NCI-H524 (cell line): Measurements from ENCODE around the gene MTMR3.

ENCODE experiments used
- DNase-seq, 2 experiments: peaks; one replicate each; lab custom pipeline; 2025; lab: John Stamatoyannopoulos, UW

Gene MTMR3

DNA sequence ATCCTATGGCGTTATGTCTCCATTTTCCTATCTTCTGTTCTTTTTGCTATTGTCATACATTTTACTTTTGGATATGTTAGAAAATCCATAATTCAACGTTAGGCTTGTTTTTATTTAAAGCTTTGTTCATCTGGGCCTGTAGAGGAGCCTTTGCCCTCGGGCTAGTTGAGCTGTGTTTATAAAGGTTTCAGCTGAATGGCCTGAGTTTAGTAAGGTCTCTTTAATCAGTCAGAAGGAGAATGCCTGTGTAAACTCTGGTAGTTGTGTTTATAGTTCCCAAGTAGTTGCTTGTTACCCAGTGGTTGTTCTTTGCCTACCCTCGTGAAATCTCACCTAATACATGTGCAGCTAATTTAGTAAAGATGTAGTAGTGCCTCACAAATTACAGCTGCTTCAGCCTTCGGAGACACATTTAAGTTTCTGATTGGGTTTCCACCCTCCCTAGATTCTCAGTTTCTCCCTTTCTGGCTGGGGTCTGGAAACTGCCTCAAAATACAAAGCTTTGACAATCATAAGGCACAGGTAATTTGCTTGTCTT, 33.1 kb downstream of the MTMR3 start:
- no peak for DNase-seq

DNA sequence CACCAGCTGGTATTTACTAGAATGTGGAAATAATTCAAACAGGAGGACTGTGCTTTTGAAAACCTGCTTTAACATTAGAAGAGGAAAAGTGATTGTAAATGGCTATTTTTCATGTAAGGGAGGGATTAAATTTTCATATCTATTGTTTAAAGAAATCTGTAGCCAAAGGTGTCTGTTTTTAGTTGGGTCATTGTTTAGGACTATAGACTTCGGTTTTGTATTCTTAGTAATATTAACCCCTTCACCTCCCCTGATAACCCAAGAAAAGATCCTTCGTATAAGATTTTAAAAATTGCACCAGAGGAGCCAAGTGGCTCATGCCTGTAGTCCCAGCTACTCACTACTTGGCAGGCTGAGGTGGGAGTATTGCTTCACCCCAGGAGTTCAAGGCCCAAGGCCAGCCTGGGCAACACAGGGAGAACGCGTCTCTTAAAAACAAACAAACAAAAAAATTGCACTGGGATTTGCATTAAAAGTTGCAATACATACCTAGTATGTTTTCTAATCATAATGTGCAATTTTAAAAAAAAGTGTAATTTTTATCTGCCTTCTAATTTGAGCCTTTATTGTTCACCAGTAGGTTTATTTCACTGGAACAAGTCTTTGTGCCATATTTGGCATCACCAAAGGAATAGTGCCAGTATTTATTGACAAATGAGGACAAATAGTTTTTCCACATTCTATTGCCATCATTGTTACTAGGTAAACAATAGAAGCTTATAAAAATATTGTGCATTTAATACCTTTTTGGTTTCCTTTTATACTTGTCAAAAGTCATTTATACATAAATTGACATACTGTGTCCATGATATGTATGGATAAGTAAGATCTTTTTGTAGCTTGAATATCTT, 34.3 kb downstream of the MTMR3 start:
- DNase-seq: no peak

DNA sequence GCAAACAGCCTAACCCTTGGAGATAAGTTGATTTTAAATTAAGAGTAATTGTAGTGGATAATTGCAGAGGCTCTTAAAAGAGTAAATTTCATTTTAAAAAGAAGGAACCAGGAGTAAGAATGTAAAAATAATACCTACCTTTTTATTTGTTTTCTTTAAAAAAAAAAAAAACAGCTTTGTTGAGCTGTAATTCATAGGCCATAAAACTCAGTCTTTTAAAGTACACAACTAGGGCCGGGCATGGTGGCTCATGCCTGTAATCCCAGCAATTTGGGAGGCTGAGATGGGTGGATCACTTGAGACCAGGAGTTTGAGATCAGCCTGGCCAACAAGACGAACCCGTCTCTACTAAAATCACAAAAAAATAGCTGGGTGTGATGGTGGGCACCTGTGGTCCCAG, 42.4 kb downstream of the MTMR3 start:
- no peak for DNase-seq

DNA sequence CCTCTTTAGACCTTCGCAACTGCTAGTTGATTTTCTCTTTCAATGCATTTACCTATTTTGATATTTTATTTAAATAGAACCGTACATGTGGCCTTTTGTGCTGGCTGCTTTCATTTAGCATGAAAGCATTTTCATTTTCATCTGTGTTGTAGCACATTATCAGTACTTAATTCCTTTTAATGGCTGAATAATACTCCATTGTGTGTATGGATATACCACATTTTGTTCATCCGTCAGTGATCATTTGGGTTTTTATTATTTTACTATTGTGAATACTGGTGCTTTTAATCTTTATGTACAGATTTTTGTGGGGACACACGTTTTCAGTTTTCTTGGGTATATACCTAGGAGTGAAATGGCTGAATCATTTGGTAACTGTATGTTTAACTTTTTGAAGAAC, 43.1 kb downstream of the MTMR3 start:
- no peak for DNase-seq

DNA sequence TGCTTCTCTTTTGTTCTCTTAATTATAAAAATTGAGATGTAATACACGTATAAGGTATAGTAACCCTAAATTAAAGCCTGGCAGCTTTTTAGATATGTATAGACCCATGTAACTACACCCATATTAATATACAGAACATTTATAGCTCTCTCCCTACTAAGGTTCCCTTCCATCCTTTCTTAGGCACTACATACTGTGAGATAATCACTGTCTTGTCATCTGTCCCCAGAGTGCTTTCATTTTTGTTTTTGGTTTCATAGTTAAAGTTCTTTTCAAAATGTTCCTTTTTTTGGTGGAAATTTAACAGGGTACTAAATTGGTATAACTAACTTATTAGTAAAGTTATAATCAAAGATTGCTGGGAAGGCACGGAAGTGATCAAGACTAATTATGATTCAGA, 49.2 kb downstream of the MTMR3 start:
- no peak for DNase-seq

DNA sequence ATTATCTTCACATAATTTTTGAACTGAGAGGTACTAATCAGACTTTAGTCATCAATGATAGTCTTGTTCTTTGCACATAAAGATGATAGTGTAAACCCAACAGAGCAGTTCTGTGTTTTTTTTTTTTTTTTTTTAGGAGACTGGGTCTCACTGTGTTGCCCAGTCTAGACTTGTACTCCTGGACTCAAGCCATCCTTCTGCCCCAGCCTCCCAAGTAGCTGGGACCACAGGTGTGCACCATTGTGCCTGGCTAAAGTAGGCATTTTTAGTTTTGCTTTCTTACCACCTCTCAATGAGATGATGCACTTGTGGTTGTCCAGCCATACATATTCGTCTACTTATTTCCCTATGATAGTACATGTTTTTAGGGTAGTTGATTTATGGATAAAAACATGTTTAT, 50.6 kb downstream of the MTMR3 start:
- no peak for DNase-seq

DNA sequence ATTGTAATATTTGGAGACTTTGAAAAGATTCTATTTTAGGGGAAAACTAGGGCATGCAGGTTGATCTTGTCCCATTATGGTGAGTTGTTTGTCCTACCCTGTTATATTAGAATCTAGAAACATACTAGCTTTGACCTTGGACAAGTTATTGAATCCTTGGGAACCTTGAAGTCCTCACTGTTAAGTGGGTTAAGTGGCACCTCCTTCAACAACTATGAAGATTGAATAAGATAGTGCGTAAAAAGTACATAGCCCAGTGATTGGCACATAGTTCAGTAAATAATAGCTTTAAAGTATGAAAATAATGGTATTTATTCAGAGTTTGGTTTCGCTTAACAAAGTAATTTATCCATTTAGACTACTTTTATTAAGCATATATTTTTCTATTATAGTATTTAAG, 51.6 kb downstream of the MTMR3 start:
- DNase-seq: no peak

DNA sequence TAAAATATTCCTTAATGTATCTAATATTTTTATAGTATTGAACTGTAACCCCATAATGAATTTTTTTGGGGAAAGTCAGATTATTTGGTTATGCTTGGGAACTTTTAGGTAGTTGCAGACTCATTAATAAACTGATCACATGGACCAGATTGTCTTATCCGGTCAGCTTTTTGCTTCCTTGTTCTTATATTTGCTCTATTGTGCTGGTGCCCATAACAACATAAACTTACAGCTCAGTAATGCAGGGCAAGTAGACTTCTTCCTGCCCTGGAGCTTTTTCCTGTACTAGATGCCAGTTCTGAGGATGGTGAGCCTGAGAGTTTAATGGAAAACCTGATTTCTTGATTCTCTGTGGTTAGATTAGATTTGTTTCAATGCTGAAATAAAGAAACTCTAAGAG, 53.2 kb downstream of the MTMR3 start:
- DNase-seq: no peak

DNA sequence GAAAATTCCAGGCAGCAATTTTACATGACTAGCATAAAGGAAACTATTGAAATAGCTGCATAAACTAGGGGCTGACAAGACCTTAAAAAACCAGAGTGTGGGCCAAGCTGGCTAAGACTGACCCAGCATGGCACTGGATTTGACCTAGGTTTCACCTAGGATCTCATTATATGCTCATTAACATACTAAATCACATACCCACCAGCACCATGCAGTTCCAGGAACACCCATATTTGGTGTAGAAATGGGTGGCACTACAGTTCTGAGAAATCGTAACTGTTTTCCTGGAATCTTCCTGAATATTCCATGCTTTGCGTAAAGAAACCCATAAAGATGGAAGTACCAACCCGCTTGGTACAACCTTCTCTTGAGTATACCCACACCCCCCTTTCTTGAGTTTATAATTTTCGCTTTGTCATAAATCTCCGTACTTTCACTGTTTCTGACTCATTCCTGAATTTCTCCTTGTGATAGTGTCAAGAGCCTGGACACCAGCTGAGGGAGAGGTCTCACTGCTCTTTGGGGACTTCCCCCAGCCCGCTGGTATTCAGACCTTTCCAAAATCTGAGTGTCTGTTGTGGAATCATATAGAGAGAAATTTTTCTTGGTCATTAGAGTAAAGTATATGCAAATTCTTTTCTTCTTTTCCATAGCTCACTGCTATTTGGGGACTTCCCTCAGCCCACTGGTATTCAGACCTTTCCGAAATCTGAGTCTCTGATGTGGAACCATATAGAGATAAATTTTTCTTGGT, 55.1 kb downstream of the MTMR3 start:
- no peak for DNase-seq

DNA sequence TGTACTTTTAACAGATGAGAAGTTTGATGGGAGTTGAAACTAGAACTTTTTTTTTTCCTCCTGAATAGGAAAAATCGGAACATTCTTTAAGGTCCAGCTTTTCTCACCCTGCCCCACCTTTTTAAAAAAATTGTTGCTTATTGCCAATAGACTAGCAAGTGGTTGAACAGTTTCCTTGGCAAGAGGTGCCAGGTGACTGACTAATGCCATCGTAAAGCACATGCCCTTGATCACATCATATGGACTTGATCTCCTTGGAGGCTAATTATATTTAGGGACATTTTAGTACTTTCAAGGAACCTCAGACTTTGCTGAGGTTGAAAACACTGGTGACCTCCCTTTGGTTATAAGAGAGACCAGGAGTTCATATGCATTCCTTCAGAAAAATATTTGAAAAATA, 57.6 kb downstream of the MTMR3 start:
- DNase-seq: no peak

DNA sequence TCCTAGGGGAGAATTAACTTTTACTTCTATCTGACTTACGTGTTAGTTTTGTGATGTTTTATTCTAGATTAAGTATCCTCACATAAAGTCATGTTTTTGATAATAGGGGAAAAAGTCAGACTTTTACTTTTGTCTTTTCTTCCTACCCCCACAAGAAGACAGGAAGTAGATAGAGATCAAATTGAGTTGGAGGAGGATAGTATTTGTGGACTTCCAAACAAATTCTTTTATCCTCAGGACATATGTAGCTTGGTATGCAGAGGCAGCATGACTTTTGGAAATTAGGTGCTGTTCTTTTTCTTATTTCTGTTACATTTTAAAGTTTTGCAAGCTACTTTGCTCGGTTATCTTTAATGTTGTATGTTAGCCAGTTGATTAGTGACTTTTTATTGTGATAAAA, 61.4 kb downstream of the MTMR3 start:
- no peak for DNase-seq

DNA sequence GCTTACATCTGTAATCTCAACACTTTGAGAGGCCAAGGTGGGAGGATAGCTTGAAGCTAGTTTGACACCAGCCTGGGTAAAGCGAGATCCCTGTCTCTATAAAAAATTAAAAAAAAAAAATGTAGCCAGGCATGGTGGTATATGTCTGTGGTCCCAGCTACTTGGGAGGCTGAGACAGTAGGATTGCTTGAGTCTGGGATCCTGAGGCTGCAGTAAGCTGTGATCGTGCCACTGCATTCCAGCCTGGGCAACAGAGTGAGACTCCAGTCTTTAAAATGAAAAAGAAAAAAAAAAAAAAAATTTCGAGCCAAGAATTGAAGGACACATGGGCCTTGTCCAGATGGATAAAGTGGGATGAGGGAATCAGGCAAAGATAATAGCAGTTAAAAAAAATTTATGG, 62.5 kb downstream of the MTMR3 start:
- no peak for DNase-seq

DNA sequence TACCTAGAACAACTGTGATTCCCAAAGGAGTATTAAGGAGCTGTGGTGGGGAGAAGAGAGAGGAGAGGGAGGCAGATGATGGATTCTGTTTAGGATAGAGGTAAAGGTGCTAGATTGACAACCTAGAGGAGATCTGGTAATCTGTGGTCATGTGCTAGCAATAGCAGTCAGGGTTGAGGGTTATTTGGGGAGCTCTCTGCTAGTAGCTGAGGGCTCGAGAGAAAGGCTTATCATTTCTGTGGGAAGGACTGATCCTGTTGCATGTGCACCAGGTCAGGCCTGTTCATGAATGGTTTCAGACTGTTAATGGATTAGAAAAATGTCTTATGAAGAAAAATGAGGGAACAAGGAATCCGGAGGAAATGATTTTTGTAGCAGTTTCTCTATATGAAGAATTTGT, 63.2 kb downstream of the MTMR3 start:
- no peak for DNase-seq

DNA sequence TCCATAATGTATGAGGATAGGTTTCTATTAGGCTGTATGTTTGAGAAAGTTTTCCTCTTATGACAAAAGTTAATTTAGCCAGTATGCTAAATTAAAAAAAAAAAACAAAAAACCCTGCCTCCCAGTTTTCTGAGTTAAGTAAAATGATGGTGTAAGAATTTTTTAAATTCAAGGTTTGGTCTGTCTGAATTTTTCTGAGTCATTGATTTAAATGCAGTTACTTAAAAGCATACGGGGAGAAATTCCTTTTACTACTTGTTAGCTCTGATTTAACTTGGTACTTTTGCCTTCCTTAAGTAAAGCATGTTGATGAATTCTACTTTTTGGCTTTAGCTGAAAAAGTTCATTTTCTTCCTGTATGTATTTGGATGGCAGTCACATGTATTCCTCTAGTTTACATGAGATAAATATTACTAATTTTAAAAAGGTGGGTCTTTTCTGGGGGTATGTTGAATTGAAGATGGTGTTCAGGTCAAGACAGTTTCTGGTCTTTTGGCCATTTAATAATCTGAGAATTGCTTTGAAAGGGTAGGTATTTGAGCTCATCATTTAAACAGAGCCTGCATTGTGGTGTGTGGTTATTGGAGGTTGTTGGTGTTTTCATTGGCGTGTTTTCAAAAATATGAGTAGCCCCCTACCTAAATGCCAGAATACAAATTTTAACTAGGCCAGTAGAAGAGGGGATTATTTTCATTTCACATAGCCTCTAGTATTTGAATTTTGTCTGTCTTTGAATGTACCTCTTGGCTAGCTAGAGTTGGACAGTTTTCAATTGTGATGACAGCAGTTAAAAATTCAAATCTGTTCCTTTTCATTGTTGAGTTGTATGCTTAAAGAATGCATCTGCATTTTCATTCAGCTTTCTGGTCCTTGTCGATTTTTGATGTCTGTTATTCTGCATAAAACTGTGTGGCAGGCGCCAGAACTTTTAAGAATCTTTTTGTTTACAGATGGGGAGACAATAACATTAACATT, 64.7 kb downstream of the MTMR3 start:
- DNase-seq: no peak

DNA sequence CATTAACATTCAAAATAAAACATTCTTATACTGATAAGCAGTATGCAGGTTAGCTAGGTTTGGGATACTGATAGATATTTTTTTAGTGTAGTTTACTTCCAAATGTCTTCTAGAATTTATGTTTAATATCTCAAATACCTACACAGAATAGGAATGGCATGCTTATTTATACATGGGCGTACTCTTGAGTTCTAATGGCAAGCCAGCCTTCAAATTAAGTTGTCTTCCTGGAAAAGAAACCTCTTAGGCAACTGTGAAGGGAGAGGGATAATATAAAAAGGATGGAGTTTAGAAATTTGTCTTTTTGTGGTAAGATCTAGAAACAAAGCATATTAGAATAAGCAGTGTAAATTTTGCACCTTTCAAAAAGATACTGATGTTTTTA, 65.4 kb downstream of the MTMR3 start:
- DNase-seq: no peak

DNA sequence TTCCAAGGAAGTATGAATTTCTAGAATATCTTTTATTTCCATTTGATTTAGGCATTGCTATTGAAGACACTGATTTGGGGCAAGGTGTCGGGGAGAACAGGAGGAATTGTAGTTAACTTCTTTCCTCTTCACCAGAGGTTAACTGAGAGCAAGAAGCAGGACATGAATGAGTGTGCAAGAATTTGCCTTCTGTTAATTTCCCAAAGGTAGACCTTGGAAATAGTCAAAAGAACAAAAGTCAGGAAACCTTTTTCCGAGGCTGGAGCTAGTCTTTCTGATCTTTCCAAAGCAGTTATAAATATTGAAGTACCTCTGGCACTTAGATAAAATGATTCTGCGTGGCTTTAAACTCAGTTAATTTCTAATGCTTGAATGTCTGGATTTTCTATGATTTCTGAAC, 66.9 kb downstream of the MTMR3 start:
- no peak for DNase-seq

DNA sequence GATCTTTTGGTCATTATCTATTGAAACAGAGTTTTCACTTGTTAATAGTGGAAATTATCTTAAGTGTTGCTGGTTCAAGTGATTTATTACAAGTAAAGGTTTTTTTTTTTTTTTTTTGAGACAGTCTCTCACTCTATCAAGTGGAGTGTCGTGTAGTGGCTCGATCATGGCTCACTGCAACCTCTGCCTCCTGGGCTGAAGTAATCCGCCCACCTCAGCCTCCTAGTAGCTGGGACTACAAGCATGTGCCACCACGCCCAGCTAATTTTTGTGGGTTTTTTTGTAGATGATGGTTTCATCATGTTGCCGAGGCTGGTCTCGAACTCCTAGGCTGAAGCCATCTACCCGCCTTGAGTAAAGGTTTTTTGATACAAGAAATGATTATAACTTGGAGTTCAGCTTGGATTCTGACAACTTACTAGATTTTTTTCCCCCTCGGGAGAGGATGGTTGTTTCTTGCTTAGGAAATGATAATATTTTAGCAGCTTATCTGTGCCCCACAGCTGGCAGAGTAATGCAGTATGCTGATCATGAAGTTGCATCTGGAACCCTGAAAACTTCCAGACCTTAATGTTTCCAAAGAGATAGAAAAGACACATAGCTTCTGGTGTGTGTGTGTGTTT, 68.9 kb downstream of the MTMR3 start:
- no peak for DNase-seq

DNA sequence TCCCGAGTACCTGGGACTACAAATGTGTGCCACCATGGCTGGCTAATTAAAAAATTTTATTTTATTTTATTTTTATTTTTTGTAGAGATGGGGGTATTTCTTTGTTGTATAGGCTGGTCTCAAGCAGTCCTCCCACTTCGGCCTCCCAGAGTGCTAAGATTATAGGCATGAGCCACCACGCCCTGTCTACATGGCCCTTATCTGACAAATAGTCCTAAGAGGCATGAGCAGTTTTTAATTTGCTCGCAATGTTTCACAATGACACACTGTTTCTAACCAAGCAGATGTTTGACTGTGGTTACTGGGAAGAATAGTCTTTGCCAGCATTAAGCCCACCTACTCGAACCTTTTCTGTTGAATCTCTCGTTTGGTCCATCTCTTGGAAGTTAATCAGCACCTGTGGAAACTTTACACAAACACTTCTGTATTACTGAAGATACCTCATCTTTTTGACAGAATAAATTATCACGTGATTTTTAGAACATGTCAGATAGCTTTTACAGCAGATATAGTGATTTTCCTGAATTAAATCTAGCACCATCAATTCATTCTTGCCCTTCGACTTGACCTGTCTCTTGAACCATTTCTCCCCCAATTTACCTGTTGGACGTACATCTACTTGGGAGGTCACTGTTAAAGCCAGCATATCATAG, 71.4 kb downstream of the MTMR3 start:
- no peak for DNase-seq

DNA sequence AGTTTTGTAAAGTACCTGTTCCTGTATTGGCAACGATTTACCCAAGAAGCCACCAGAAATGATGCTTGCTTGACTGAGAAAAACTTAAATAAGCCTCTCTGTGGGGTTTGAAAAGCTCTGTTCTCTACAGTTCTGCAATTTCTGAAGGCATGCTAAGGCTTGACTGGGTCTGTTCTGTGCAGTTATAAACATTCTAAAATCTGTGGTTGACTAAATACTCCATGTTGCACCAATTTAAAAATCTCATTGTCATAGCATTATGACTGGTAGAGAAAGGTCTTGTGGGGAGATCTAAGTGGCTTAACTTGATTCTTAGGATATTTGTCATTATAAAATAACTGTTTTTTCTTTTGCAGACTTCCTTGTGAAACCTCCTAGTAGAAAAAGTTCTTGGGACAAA, 73.7 kb downstream of the MTMR3 start:
- no peak for DNase-seq

DNA sequence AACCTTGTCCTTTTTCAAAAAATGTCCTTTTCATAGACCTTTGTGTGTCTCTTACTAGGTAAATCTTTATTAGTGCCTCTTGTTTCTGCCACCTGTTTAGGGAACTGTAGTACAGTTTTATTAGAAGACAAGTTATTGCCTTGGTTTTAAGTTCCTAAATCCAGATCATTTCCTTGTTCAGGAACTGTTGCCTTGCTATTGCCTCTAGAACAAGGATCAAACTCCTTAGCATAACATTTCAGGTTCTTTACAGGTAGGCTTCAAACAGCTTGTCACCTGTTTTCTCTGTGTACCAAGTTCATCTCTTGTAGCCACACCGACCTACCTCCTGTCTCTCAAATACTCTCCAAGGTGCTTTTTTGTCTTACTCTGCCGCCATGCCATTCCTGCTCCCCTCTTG, 75.2 kb downstream of the MTMR3 start:
- no peak for DNase-seq

DNA sequence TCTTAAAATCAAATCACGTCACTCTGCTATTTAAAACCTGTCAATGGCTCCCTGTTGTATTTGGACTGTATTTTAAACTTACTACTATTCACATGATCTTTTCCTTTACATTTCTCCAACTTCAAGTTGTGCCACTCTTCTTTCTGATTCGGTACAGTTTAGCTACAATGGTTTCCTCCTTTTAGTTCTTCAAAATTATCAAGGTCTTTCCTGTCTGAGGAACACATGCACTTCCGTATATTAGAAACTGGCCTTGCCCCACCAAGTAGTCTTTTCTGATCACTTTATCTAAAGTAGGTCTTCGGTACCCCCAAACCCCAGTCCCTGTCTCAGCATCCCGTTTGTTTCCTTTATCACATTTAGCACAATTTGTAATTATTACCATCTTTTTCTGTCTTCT, 81.8 kb downstream of the MTMR3 start:
- no peak for DNase-seq
